GM04504 (cell line): ENCODE measurements around the gene LRIT1.

Experiments used
- DNase-seq: peaks from one replicate; pipeline ENCODE4 v3.0.0-alpha.2; 2012; ENCODE audit warnings: low read depth

Gene LRIT1

GRCh38 chr10:84191106-84191505 is 50.2 kb downstream of the LRIT1 start:
- DNase-seq: no peak

- no peak for DNase-seq
These were observed 50.7 kb downstream of the LRIT1 start for GRCh38 chr10:84190621-84191020.

GRCh38 chr10:84188815-84189214 is 52.5 kb downstream of the LRIT1 start:
- DNase-seq: no peak

GRCh38 chr10:84185526-84186175 is 55.7 kb downstream of the LRIT1 start:
- DNase-seq: no peak

GRCh38 chr10:84184517-84184916 is 56.8 kb downstream of the LRIT1 start:
- no peak for DNase-seq

- DNase-seq: no peak
These were observed 59.7 kb downstream of the LRIT1 start for GRCh38 chr10:84181631-84182030.
